Measurements from ENCODE around the gene ZNF280A. TPM values are rescaled to one million over a fixed set of nuclear protein-coding genes. Genes with fewer than 3 reads are reported as not detected.

Gene ZNF280A
- total and polyA plus RNA-seq, 2 of the 8 experiments (the other 6 are each of a cell fraction or from before 2014, with no cell fraction given), result 0.09 to 0.61 TPM

GRCh38 chr22:22548910-22549309 is 28.8 kb upstream of the ZNF280A start:
- 81% methylated on average over 1 of the region's 1 CpG; no CpG with 5 or more reads in 1 of the 2 experiments for WGBS, 2 experiments (ENCODE audit: extremely low coverage in 1 of 2, insufficient coverage in 1 of 2, insufficient read length in 1 of 2, insufficient replicate concordance in 2 of 2, low coverage in 1 of 2, low lambda C conversion rate in 2 of 2, missing lambda C conversion rate in 1 of 2)
- Histone ChIP-seq H3K4me3 (ENCODE audit: extremely low read depth in 1 of 4, insufficient read depth in 2 of 4, low read depth in 3 of 4, low read length in 4 of 4) (no peak overlapping the region), H3K27me3 (replicated peaks in 1 of 4; ENCODE audit: control insufficient read depth in 3 of 4, extremely low read depth in 1 of 4, insufficient read depth in 3 of 4, low read length in 3 of 4) (peaks cover 23 to 68% (median 41%) of the 10 kb centered on the region in 4 experiments), H3K14ac (ENCODE audit: insufficient read length) (no peak overlapping the region), H2BK120ac (replicated peaks; ENCODE audit: low read depth, low read length) (no peak overlapping the region), H3K23me2 (ENCODE audit: low read depth, low read length) (no peaks in the 10 kb centered on the region), H2BK12ac (ENCODE audit: low read depth, low read length) (no peak overlapping the region), H3K79me2 (ENCODE audit: control insufficient read depth in 1 of 2, insufficient read depth in 2 of 2, low read length in 2 of 2) (no peaks in the 10 kb centered on the region), H4K5ac (ENCODE audit: insufficient read length, low read depth, low read length) (no peak overlapping the region), H3K79me1 (ENCODE audit: low read depth, low read length) (no peaks in the 10 kb centered on the region), H4K20me1 (replicated peaks in 1 of 2; ENCODE audit: control insufficient read depth in 1 of 2, insufficient read depth in 2 of 2, low read length in 2 of 2) (peaks cover 0 to 1% of the 10 kb centered on the region in 2 experiments), H3K9ac (replicated peaks in 1 of 4; ENCODE audit: extremely low read depth in 1 of 4, low read depth in 3 of 4, low read length in 3 of 4) (no peak overlapping the region), H3K18ac (ENCODE audit: extremely low read depth, low read length) (no peak overlapping the region), H4K91ac (replicated peaks; ENCODE audit: insufficient read length, low read length) (no peak overlapping the region), H3K4me1 (replicated peaks in 1 of 4; ENCODE audit: control insufficient read depth in 3 of 4, insufficient read depth in 4 of 4, low read length in 3 of 4) (no peaks in the 10 kb centered on the region), H2AK5ac (ENCODE audit: low read depth, low read length) (no peak overlapping the region), H3K4me2 (ENCODE audit: insufficient read depth in 1 of 2, low read depth in 2 of 2, low read length in 2 of 2) (no peak overlapping the region), H3K9me3 (ENCODE audit: insufficient read depth in 2 of 2, low read depth in 1 of 2, low read length in 1 of 2) (peaks cover 27 to 46% of the 10 kb centered on the region in 2 experiments; a peak in 3 of 4 replicates), H3K4ac (replicated peaks; ENCODE audit: insufficient read length, low read depth, low read length) (no peak overlapping the region), H3K23ac (ENCODE audit: insufficient read length) (no peak overlapping the region), H2BK20ac (ENCODE audit: low read length) (no peak overlapping the region), H2BK15ac (ENCODE audit: low read length) (no peak overlapping the region), H4K8ac (ENCODE audit: extremely low read depth, insufficient read depth, low read length) (no peak overlapping the region), H2AFZ (ENCODE audit: low read length) (no peak overlapping the region), H3K56ac (replicated peaks; ENCODE audit: insufficient read length, low read depth, low read length) (no peak overlapping the region), H2BK5ac (ENCODE audit: low read depth, low read length) (no peak overlapping the region), H3K36me3 (ENCODE audit: control insufficient read depth in 2 of 4, insufficient read depth in 4 of 4, low read length in 3 of 4) (no peaks in the 10 kb centered on the region), H3K27ac (ENCODE audit: low read depth, low read length) (no peak overlapping the region)
- POLR2A ChIA-PET (ENCODE audit: partially characterized antibody), result no interaction called here
- no peak for DNase-seq (ENCODE audit: low read depth in 1 of 2, low spot score in 2 of 2)
- TF ChIP-seq POU5F1 (IDR thresholded peaks at IDR 0.05; ENCODE audit: low read depth, low read length) (no peak), CTCF (IDR thresholded peaks at IDR 0.05; ENCODE audit: control extremely low read depth in 1 of 3, insufficient read depth in 1 of 3, low read depth in 1 of 3, low read length in 3 of 3) (no peak), GABPA (IDR thresholded peaks at IDR 0.05; ENCODE audit: borderline replicate concordance, insufficient read depth, low read length) (no peak)
- CTCF ChIA-PET (ENCODE audit: partially characterized antibody), result no interaction called here
- no peak for FAIRE-seq

Data from H1 (cell line).